Measurements from ENCODE around the gene PIGK. TPM values are rescaled to one million over a fixed set of nuclear protein-coding genes. Genes with fewer than 3 reads are reported as not detected.

PIGK gene
- total RNA-seq, 1 experiment from 2014 or later: 21.5 TPM

DNA sequence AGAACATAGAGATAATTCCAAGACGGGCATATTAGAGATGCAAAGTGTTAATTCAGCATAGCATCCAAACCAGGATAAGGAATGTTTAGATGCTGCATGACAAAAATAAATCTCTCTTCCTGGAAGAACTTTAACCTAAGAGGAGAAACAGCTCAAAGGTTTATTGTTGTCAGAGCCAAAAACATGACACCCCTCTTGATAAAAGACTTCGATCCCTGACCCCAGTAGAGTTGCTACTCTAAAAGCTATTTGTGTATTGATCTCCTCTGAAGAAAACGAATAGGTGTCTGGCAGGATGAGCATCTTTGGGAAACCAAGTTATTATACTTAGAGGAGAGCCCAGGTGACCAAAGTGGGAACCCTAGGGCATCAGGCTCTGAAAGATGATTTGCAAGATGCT lies 158.1 kb downstream of the PIGK start:
- H2AFZ ChIP-seq: no peak overlapping the region
- POLR2A ChIA-PET (ENCODE audit: unreplicated experiment): no interaction called here
- no peak overlapping the region for H3K4me3 ChIP-seq
- no peak overlapping the region for H3K4me2 ChIP-seq
- no peaks in the 10 kb centered on the region for H3K79me2 ChIP-seq (ENCODE audit: low read depth)
- no peaks in the 10 kb centered on the region for H3K27me3 ChIP-seq (ENCODE audit: insufficient read depth, low read depth)
- TF ChIP-seq CTCF (conservative IDR thresholded peaks at IDR 0.05) (no peak), EZH2 (IDR thresholded peaks at IDR 0.05; ENCODE audit: low read depth) (no peak)
- peaks cover 3% of the 10 kb centered on the region; the same call in 1 of the 2 replicates for H3K9me3 ChIP-seq (ENCODE audit: insufficient read depth, low read depth)
- no peaks in the 10 kb centered on the region for H3F3A ChIP-seq (ENCODE audit: insufficient read depth, low read depth)
- CTCF ChIA-PET: no interaction called here
- DNase-seq: no peak
- no TSS peak for BruUV-seq (replicated peaks)
- H3K27ac ChIP-seq: no peak overlapping the region
- no peaks in the 10 kb centered on the region for H3K4me1 ChIP-seq (replicated peaks; ENCODE audit: insufficient read depth)
- H4K20me1 ChIP-seq (ENCODE audit: insufficient read depth): no peaks in the 10 kb centered on the region
- intact Hi-C loops (cut with micrococcal nuclease; ENCODE audit: unreplicated experiment): loop anchor here (5.0 kb wide), 1 partner anchor 64 kb away; no protein-coding TSS in a partner anchor
- no peaks in the 10 kb centered on the region for H3K36me3 ChIP-seq (ENCODE audit: low read depth)
- peaks cover 5% of the 10 kb centered on the region; the same call in 1 of the 2 replicates for H3K9me2 ChIP-seq (ENCODE audit: insufficient read depth)

GRCh38 chr1:77060000-77060399 lies 159.2 kb downstream of the PIGK start:
- Histone ChIP-seq H2AFZ (no peak overlapping the region; the same call in 1 of the 2 replicates), H3K9me2 (ENCODE audit: insufficient read depth) (0 out of 2 replicates have a peak, but pooled peaks cover under 1% of the 10 kb centered on the region), H3K4me3 (no peak overlapping the region), H3F3A (ENCODE audit: insufficient read depth, low read depth) (no peaks in the 10 kb centered on the region), H3K27me3 (ENCODE audit: insufficient read depth, low read depth) (no peaks in the 10 kb centered on the region), H3K9me3 (ENCODE audit: insufficient read depth, low read depth) (peaks cover 3% of the 10 kb centered on the region; the same call in 1 of the 2 replicates), H3K36me3 (ENCODE audit: low read depth) (no peaks in the 10 kb centered on the region), H3K4me1 (replicated peaks; ENCODE audit: insufficient read depth) (no peaks in the 10 kb centered on the region), H3K27ac (no peak overlapping the region), H3K4me2 (no peak overlapping the region), H4K20me1 (ENCODE audit: insufficient read depth) (no peaks in the 10 kb centered on the region), H3K79me2 (ENCODE audit: low read depth) (no peaks in the 10 kb centered on the region)
- POLR2A ChIA-PET (ENCODE audit: unreplicated experiment): interaction anchor here (0.7 kb wide), 1 partner anchor 213 kb away, joined by 4 read pairs; no protein-coding TSS in a partner anchor
- CTCF ChIA-PET: no interaction called here
- intact Hi-C loops (cut with micrococcal nuclease; ENCODE audit: unreplicated experiment): loop anchor here (1.0 to 5.0 kb wide), 2 partner anchors 21 to 63 kb away; no protein-coding TSS in a partner anchor
- TF ChIP-seq EZH2 (IDR thresholded peaks at IDR 0.05; ENCODE audit: low read depth): no peak
- TF ChIP-seq CTCF (conservative IDR thresholded peaks at IDR 0.05): no peak
- no TSS peak for BruUV-seq (replicated peaks)
- DNase-seq: peak; percentile 67 to 73

- Histone ChIP-seq H3K4me1 (replicated peaks; ENCODE audit: insufficient read depth) (no peaks in the 10 kb centered on the region), H3K9me3 (ENCODE audit: insufficient read depth, low read depth) (peaks cover 3% of the 10 kb centered on the region; the same call in 1 of the 2 replicates), H3F3A (ENCODE audit: insufficient read depth, low read depth) (no peaks in the 10 kb centered on the region), H3K27me3 (ENCODE audit: insufficient read depth, low read depth) (no peaks in the 10 kb centered on the region), H2AFZ (no peak overlapping the region), H3K79me2 (ENCODE audit: low read depth) (no peaks in the 10 kb centered on the region), H3K4me2 (no peak overlapping the region), H4K20me1 (ENCODE audit: insufficient read depth) (no peaks in the 10 kb centered on the region), H3K36me3 (ENCODE audit: low read depth) (no peaks in the 10 kb centered on the region), H3K4me3 (no peak overlapping the region), H3K27ac (no peak overlapping the region), H3K9me2 (ENCODE audit: insufficient read depth) (no peaks in the 10 kb centered on the region)
- BruUV-seq (replicated peaks): no TSS peak
- no peak for DNase-seq
- TF ChIP-seq CTCF (conservative IDR thresholded peaks at IDR 0.05): no peak
- no peak for TF ChIP-seq EZH2 (IDR thresholded peaks at IDR 0.05; ENCODE audit: low read depth)
- POLR2A ChIA-PET (ENCODE audit: unreplicated experiment): no interaction called here
- intact Hi-C loops (cut with micrococcal nuclease; ENCODE audit: unreplicated experiment): no loop called here
- CTCF ChIA-PET: no interaction called here
Measured at GRCh38 chr1:77057994-77058585, 161.1 kb downstream of the PIGK start.
